Nephron progenitor cell (in vitro differentiated cells): ENCODE measurements around the gene TTC23.

ENCODE experiments used
- DNase-seq: peaks from one replicate; pipeline ENCODE4 v3.0.0; 2021
- H3K27ac Mint-ChIP-seq: 2 replicates; pipeline ENCODE4 v1.8.0; 2021; ENCODE audit warnings: mild to moderate bottlenecking, moderate library complexity, mixed read lengths
- H3K27me3 Mint-ChIP-seq: 2 replicates; pipeline ENCODE4 v1.8.0; 2021; ENCODE audit warnings: mild to moderate bottlenecking, low read depth, mixed read lengths; ENCODE audit not compliant: poor library complexity
- H3K36me3 Mint-ChIP-seq: 2 replicates; pipeline ENCODE4 v1.8.0; 2021; ENCODE audit warnings: low read depth, mixed read lengths
- H3K4me1 Mint-ChIP-seq: 2 replicates; pipeline ENCODE4 v1.8.0; 2021; ENCODE audit warnings: mixed read lengths
- H3K4me3 Mint-ChIP-seq: 2 replicates; pipeline ENCODE4 v1.8.0; 2021; ENCODE audit warnings: mild to moderate bottlenecking, moderate library complexity, mixed read lengths
- H3K9me3 Mint-ChIP-seq: 2 replicates; pipeline ENCODE4 v1.8.0; 2021; ENCODE audit warnings: mild to moderate bottlenecking, moderate library complexity, mixed read lengths
- CTCF ChIP-seq: fragments of 200-600 bp; sonication (generic); IDR thresholded peaks from 2 replicates; pipeline ENCODE4 v1.5.0; 2021; ENCODE audit warnings: antibody characterized with exemption

Gene TTC23

GRCh38 chr15:99268431-99268830, 19.1 kb upstream of the TTC23 start:
- Mint-ChIP-seq H3K36me3 (peaks cover 5% of the 10 kb centered on the region), H3K27me3 (no peaks in the 10 kb centered on the region), H3K4me3 (no peak overlapping the region), H3K27ac (no peak overlapping the region), H3K9me3 (no peaks in the 10 kb centered on the region), H3K4me1 (peaks cover 11% of the 10 kb centered on the region)
- DNase-seq: no peak
- no peak for TF ChIP-seq CTCF

DNA sequence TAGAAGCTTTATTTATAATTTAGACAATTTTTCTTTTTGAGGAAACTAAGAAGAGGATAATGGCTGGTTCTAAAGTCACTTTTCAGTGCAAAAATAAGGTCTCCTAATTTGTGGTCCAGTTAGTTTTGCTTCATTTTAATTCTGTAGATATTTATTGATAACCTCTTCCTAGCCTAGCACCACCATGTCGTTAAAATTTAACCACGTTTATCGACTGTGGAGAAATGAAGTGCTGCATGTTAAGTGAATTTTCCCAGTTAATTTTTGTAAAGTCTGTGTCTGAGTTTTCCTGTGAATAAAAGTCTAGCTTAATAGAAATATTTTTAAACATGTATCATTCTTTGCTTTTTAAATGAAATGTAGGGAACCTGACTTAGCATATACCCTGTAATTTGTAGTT, 18.6 kb upstream of the TTC23 start:
- no peak for TF ChIP-seq CTCF
- Mint-ChIP-seq H3K36me3 (peaks cover 5% of the 10 kb centered on the region), H3K27ac (no peak overlapping the region), H3K4me1 (peaks cover 11% of the 10 kb centered on the region), H3K4me3 (no peak overlapping the region), H3K9me3 (no peaks in the 10 kb centered on the region), H3K27me3 (no peaks in the 10 kb centered on the region)
- DNase-seq: no peak

- Mint-ChIP-seq H3K36me3 (peaks cover 5% of the 10 kb centered on the region), H3K27ac (no peak overlapping the region), H3K4me1 (peaks cover 11% of the 10 kb centered on the region), H3K4me3 (no peak overlapping the region), H3K27me3 (peaks cover 3% of the 10 kb centered on the region), H3K9me3 (no peaks in the 10 kb centered on the region)
- TF ChIP-seq CTCF: no peak
- DNase-seq: no peak
Measured at GRCh38 chr15:99265541-99266070, 16.2 kb upstream of the TTC23 start.

- Mint-ChIP-seq H3K4me1 (peaks cover 11% of the 10 kb centered on the region), H3K27me3 (peaks cover 3% of the 10 kb centered on the region), H3K9me3 (no peaks in the 10 kb centered on the region), H3K27ac (no peak overlapping the region), H3K36me3 (peaks cover 5% of the 10 kb centered on the region), H3K4me3 (no peak overlapping the region)
- no peak for DNase-seq
- TF ChIP-seq CTCF: no peak
Measured at GRCh38 chr15:99264125-99264524, 14.7 kb upstream of the TTC23 start.

DNA sequence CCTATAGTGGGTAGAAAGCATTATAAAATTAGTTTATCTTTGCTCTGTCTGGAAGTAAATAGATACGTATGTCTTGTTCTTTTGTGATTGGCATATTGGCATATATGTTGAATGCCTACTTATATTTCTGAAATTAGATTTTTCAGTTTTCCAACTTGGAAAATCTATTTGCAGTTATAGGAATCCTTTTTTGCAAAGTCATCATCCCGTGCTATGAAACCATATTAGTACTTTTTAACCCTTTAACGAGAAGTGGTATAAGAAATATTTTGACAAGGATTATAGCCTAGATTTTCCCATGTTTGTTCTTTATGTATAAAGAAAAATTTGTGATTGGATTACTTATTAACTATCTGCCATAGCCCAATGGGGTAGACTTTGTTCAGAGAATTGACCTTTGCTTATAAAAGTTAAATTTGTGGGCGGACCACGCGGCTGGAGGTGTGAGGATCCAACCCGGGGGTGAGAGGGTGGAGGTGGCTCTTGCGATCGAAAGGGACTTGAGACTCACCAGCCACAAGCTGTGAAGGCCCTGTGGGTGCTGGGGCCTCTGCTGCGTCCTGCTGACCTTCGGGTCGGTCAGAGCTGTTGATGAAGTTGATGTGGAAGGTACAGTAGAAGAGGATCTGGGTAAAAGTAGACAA, 7.8 kb upstream of the TTC23 start:
- TF ChIP-seq CTCF: no peak
- Mint-ChIP-seq H3K27me3 (peaks cover 9% of the 10 kb centered on the region), H3K36me3 (peaks cover 24% of the 10 kb centered on the region), H3K4me3 (no peak overlapping the region), H3K27ac (no peak overlapping the region), H3K4me1 (peaks cover 9% of the 10 kb centered on the region), H3K9me3 (no peaks in the 10 kb centered on the region)
- DNase-seq: no peak

DNA sequence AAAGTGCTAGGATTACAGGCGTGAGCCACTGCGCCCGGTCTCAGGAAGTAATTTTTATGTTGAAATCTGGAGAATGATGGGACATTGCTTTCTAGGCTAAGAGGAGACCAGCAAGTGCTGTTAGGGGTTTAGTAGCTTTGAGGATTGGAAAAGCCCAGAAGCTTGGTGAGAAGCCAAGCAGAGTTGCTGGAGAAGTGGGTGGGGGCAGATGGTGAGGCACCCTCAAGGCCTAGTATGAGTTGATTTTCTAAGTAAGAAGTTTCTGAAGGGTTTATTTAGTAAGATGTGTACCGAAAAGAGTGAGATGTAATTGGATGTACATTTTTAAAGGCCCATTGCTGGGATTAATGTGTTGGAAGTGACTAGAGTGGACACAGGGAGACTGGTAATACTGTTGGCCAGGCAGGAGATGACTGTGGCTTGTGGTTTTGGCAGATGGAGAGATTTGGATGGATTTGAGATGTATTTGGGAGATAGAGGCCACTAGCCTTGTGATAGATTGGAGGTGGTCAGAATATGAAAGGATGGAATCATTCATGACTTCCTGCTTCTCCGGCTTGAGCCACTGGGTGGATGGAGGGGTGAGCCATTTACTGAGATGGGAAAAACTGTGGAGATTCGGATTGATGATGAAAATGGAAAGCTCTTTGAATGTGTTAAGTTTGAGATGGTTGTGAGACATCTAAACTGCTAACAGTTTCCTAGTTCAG, 4.2 kb upstream of the TTC23 start:
- TF ChIP-seq CTCF: no peak
- DNase-seq: no peak
- peaks cover 20% of the 10 kb centered on the region for H3K4me1 Mint-ChIP-seq
- H3K4me3 Mint-ChIP-seq: no peak overlapping the region
- peaks cover 23% of the 10 kb centered on the region for H3K36me3 Mint-ChIP-seq
- H3K27me3 Mint-ChIP-seq: peaks cover 9% of the 10 kb centered on the region
- no peak overlapping the region for H3K27ac Mint-ChIP-seq
- no peaks in the 10 kb centered on the region for H3K9me3 Mint-ChIP-seq
